Omental fat pad (tissue), 4 donors: ENCODE measurements around the gene SLC25A24. TPM values are rescaled to one million over a fixed set of nuclear protein-coding genes. Genes with fewer than 3 reads are reported as not detected.

Experiments
- ATAC-seq: fragments of 150-250 bp; one replicate; pipeline ENCODE4 v1.9.1; 2016; ENCODE audit warnings: mild to moderate bottlenecking, moderate library complexity; ENCODE audit not compliant: low FRiP score
- DNase-seq: peaks from one replicate; pipeline ENCODE4 v3.0.0-alpha.2; 2019; ENCODE audit warnings: low spot score
- total RNA-seq, 4 donors: library from RNA; depleted of rRNA; stranded (reverse); fragments of >200 nt; gene quantifications; one replicate each; pipeline ENCODE4 v1.1.0, GENCODE V29; 2016
- TF ChIP-seq, protein P1 (sequence below), 3 donors: fragments of 450-650 bp; IDR thresholded peaks; one replicate each; pipeline ENCODE4 v1.5.1; 2016 to 2017; ENCODE audit warnings: antibody characterized with exemption in 3 of 3, mild to moderate bottlenecking in 3 of 3, moderate library complexity in 2 of 3

SLC25A24 gene
- total RNA-seq, 4 donors from 2014 or later, result 25.8 to 46.0 (median 41.6) TPM

GRCh38 chr1:108194051-108194450 is 6.1 kb downstream of the SLC25A24 start:
- no peak for ATAC-seq
- DNase-seq, result no peak
- TF ChIP-seq, protein P1, sequence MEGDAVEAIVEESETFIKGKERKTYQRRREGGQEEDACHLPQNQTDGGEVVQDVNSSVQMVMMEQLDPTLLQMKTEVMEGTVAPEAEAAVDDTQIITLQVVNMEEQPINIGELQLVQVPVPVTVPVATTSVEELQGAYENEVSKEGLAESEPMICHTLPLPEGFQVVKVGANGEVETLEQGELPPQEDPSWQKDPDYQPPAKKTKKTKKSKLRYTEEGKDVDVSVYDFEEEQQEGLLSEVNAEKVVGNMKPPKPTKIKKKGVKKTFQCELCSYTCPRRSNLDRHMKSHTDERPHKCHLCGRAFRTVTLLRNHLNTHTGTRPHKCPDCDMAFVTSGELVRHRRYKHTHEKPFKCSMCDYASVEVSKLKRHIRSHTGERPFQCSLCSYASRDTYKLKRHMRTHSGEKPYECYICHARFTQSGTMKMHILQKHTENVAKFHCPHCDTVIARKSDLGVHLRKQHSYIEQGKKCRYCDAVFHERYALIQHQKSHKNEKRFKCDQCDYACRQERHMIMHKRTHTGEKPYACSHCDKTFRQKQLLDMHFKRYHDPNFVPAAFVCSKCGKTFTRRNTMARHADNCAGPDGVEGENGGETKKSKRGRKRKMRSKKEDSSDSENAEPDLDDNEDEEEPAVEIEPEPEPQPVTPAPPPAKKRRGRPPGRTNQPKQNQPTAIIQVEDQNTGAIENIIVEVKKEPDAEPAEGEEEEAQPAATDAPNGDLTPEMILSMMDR (IDR thresholded peaks at IDR 0.05), result no peak

- no peak for ATAC-seq
- DNase-seq, result no peak
- TF ChIP-seq, protein P1 (IDR thresholded peaks at IDR 0.05), result no peak
Measured at GRCh38 chr1:108193333-108193732, 6.8 kb downstream of the SLC25A24 start.

- ATAC-seq (no peak), DNase-seq (no peak)
- TF ChIP-seq, protein P1 (IDR thresholded peaks at IDR 0.05), result no peak
Measured at GRCh38 chr1:108192581-108192980, 7.6 kb downstream of the SLC25A24 start.

DNA sequence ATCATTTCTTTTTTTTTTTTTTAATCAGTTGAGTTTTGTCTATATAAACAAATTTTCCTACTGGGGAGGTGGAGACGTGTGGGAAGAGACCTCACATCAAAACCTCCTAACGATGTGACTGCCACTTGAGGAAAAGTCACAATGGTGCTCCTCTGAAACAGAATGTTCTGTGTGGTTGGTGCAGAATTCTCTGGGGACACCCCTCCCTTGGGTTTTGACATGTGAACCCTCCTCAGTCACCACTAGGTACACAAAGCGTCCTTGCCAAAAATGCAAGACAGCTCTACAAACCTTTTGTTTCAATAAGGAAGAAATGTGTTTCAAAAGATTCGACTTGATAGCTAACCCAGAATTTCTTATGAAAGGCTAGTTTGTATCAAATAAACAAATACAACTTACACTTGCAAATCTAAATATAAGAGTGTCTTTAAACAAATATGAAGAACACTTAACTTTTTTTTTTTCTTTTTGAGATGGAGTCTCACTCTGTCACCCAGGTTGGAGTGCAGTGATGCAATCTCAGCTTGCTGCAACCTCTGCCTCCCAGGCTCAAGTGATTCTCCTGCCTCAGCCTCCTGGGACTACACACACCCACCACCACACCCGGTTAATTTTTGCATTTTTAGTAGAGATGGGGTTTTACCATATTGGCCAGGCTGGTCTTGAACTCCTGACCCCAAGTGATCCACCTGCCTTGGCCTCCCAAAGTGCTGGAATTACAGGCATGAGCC is 9.3 kb downstream of the SLC25A24 start:
- ATAC-seq, result no peak
- TF ChIP-seq, protein P1 (IDR thresholded peaks at IDR 0.05), result no peak

DNA sequence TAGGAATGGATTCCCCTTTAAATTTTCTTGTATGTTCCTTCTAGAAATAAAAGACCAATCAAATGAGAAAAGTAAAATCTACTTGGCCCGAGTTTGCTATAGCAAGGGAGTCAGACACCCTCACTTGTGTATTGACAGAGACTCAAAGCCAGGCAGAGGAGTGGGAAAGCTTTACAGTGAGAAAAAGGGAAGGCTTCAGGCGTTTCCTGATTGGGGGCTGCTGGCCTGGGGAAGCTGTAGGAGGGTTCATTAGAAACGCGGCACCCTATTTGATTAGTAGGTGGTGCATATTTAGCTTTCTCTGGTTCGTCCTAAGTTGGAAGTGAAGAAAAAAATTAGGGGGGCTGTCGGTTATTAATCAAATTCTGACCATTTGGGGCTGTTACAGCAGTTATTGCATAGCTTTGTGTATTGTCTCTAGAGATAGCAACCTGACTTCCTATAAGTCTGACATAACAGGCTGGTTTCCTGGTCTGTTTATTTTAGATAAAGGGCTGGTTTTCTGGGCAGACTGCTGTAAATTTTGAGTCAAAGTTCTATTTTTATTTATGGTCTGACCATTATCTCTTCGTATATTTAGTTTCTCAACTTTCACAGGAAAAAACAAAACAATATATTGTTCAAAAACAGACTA is 10.0 kb downstream of the SLC25A24 start:
- DNase-seq (no peak), ATAC-seq (no peak)
- TF ChIP-seq, protein P1 (IDR thresholded peaks at IDR 0.05), result no peak

More for the DNA sequence above, 9.3 kb downstream of the SLC25A24 start:
- no peak for DNase-seq

DNA sequence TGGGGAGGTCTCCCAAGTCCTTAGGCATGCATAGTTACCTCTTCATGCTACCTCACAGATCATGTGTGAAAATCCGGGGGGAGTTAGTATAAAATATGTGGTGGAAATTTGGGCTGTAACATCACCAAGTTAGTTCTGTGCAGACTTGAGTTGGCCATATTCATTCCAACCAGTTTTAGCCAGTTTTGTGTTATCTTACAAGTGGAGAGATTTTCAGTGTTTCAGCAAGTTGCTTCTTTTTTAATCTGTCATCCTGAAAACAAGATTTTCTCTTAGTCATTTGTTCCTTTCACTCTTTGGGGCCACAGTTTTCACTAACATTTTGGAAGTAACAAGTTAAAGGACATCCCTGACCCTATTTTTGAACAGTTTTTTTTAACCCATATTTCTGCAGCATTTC is 11.3 kb downstream of the SLC25A24 start:
- TF ChIP-seq, protein P1 (IDR thresholded peaks at IDR 0.05), result no peak
- DNase-seq, result no peak
- ATAC-seq, result no peak
